DND-41 (cell line): ENCODE data around the gene SEPTIN5.

ENCODE experiments used
- ATAC-seq: fragments of 200-7000 bp; cut with Tn5 transposase; 3 replicates; pipeline ENCODE4 v1.9.1; 2021; ENCODE audit warnings: low read depth; ENCODE audit not compliant: insufficient read depth
- DNase-seq: peaks from one replicate; pipeline ENCODE4 v3.0.0-alpha.2; 2020
- H2AFZ ChIP-seq: 2 replicates; pipeline ENCODE4 v1.6.0; 2012; ENCODE audit warnings: low read depth, low read length
- H3K27ac ChIP-seq: 2 replicates; pipeline ENCODE4 v1.5.1; 2012; ENCODE audit warnings: low read length, inconsistent platforms
- H3K27me3 ChIP-seq: fragments of 200-600 bp; sonication (generic); 2 replicates; pipeline ENCODE4 v1.6.0; 2012; ENCODE audit warnings: low read length, mild to moderate bottlenecking, inconsistent platforms; ENCODE audit not compliant: insufficient read depth, poor library complexity
- H3K36me3 ChIP-seq: 2 replicates; pipeline ENCODE4 v1.5.1; 2012; ENCODE audit warnings: low read length, inconsistent platforms; ENCODE audit not compliant: insufficient read depth
- H3K4me1 ChIP-seq: 2 replicates; pipeline ENCODE4 v1.5.1; 2012; ENCODE audit warnings: mild to moderate bottlenecking, low read length; ENCODE audit not compliant: insufficient read depth
- H3K4me2 ChIP-seq: 2 replicates; pipeline ENCODE4 v1.6.0; 2012; ENCODE audit warnings: mild to moderate bottlenecking, moderate library complexity, low read length, inconsistent platforms; ENCODE audit not compliant: insufficient read depth
- H3K4me3 ChIP-seq, 2 experiments: fragments of 200-600 bp in 1 of 2; shearing (Covaris generic) in 1 of 2; 2 replicates each; pipeline ENCODE4 v1.5.1; 2012 to 2016; ENCODE audit warnings: inconsistent platforms in 2 of 2, low read length in 2 of 2, mild to moderate bottlenecking in 2 of 2, low read depth in 1 of 2, moderate library complexity in 1 of 2
- H3K79me2 ChIP-seq: 2 replicates; pipeline ENCODE4 v1.6.0; 2012; ENCODE audit warnings: low read length, inconsistent platforms; ENCODE audit not compliant: insufficient read depth
- H3K9ac ChIP-seq: 2 replicates; pipeline ENCODE4 v1.6.0; 2012; ENCODE audit warnings: low read depth, mild to moderate bottlenecking, inconsistent platforms, low read length, moderate library complexity
- H3K9me3 ChIP-seq: 2 replicates; pipeline ENCODE4 v1.5.1; 2012; ENCODE audit warnings: low read length, moderate library complexity, mild to moderate bottlenecking, inconsistent platforms; ENCODE audit not compliant: insufficient read depth, severe bottlenecking
- H4K20me1 ChIP-seq: 2 replicates; pipeline ENCODE4 v1.6.0; 2012; ENCODE audit warnings: low read length; ENCODE audit not compliant: insufficient read depth
- EZH2 ChIP-seq: IDR thresholded peaks from 3 replicates; pipeline ENCODE4 v1.6.1; 2012; ENCODE audit warnings: borderline replicate concordance, low read depth, mild to moderate bottlenecking, moderate library complexity, low read length, inconsistent platforms; ENCODE audit not compliant: severe bottlenecking
- TF ChIP-seq, protein P1 (sequence below): IDR thresholded peaks from 2 replicates; pipeline ENCODE4 v1.5.1; 2012; ENCODE audit warnings: borderline replicate concordance, low read length, moderate library complexity, mild to moderate bottlenecking; ENCODE audit not compliant: poor library complexity, severe bottlenecking; ENCODE audit errors: extremely low read depth

Gene SEPTIN5

DNA sequence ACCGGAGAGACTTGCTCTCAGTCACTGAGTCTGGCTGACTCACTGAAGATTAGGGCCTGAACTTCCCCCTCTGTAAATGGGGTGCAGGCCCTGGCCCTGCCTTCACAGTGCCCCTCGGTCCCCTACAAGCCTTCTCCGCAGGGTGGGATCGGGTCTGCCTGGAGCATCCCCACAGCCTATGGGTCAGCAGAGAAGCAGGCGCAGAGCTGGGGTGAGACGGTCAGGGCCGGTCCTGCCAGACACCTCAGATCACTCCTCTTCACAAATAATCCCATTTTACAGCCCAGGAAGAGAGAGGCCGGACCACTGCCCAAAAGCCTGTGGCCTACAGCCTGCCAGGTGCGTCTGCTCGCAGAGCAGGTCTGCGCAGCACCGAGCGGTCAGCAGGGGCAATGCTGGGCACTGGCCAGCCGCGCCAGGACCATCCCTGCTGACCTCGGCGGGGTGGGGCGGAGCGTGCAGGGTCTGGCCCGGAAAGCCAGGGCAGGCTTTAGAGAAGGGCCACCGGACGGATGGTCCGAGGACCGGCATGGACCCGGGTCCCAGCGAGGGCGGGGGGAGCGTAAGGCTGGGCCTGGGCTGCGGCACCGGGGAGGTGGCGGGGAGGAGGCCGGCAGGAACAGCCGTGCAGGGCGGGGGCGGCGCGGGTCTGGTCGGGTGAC lies 522 bp upstream of the SEPTIN5 start:
- TF ChIP-seq, protein P1, sequence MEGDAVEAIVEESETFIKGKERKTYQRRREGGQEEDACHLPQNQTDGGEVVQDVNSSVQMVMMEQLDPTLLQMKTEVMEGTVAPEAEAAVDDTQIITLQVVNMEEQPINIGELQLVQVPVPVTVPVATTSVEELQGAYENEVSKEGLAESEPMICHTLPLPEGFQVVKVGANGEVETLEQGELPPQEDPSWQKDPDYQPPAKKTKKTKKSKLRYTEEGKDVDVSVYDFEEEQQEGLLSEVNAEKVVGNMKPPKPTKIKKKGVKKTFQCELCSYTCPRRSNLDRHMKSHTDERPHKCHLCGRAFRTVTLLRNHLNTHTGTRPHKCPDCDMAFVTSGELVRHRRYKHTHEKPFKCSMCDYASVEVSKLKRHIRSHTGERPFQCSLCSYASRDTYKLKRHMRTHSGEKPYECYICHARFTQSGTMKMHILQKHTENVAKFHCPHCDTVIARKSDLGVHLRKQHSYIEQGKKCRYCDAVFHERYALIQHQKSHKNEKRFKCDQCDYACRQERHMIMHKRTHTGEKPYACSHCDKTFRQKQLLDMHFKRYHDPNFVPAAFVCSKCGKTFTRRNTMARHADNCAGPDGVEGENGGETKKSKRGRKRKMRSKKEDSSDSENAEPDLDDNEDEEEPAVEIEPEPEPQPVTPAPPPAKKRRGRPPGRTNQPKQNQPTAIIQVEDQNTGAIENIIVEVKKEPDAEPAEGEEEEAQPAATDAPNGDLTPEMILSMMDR, result no peak
- TF ChIP-seq EZH2, result no peak
- no peaks in the 10 kb centered on the region for H3K9me3 ChIP-seq
- ATAC-seq, result no peak
- no peaks in the 10 kb centered on the region; the same call in none of the 2 replicates for H4K20me1 ChIP-seq
- no peak overlapping the region for H3K9ac ChIP-seq
- H3K36me3 ChIP-seq, result no peaks in the 10 kb centered on the region
- no peaks in the 10 kb centered on the region for H3K79me2 ChIP-seq
- no peak for DNase-seq
- H3K27ac ChIP-seq, result no peak overlapping the region
- no peak overlapping the region for H3K4me2 ChIP-seq
- H3K27me3 ChIP-seq, result no peaks in the 10 kb centered on the region
- H3K4me1 ChIP-seq, result peaks cover 14% of the 10 kb centered on the region
- no peak overlapping the region for H2AFZ ChIP-seq
- no peak overlapping the region for H3K4me3 ChIP-seq

DNA sequence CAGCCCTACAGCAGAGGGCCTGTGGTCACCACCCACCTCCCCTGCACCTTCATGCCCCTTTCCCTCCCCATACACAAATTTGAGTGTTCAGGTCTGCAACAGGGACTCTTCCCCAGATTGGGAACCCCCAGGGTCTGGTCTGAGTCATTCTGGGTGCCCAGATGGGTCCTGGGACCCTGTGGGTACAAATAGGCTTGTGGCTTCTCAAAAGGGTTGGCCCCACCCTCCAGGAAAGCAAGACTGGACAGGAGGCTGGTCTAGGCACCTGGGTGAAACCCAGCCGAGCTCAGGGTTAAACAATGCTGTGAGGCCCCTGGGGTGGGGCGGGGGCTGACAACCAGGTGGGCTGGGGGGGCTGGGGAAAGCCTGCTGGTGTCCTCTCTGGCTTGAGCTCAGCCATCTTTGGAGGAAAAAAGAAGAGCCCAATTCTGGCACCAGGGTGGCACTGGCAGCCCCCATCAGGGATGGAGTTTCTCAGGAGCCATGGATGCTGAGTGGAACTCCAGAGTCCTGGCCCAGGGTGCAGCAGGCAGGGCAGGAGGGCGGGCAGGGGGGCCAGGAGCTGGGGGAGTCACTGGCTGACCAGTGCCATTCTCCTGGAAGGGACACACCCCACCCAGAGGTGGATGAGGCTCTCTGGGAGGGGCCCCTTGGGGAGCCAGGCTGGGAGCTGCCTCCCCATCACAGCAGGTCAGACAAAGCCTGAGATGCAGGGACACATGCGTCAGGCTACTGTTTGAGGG lies 1.1 kb downstream of the SEPTIN5 start:
- Histone ChIP-seq H3K79me2 (no peaks in the 10 kb centered on the region), H3K9me3 (no peaks in the 10 kb centered on the region), H3K4me1 (peaks cover 19% of the 10 kb centered on the region), H3K27ac (no peak overlapping the region), H3K36me3 (no peaks in the 10 kb centered on the region), H3K4me2 (no peak overlapping the region), H2AFZ (no peak overlapping the region), H3K9ac (no peak overlapping the region), H4K20me1 (no peaks in the 10 kb centered on the region; the same call in 1 of the 2 replicates), H3K4me3 (no peak overlapping the region), H3K27me3 (no peaks in the 10 kb centered on the region)
- no peak for ATAC-seq
- DNase-seq, result no peak
- TF ChIP-seq, protein P1, result no peak
- TF ChIP-seq EZH2, result no peak

- no peaks in the 10 kb centered on the region; the same call in 1 of the 2 replicates for H4K20me1 ChIP-seq
- H3K9ac ChIP-seq, result no peak overlapping the region
- ATAC-seq, result no peak
- H2AFZ ChIP-seq, result no peak overlapping the region
- H3K27me3 ChIP-seq, result no peaks in the 10 kb centered on the region
- no peaks in the 10 kb centered on the region for H3K79me2 ChIP-seq
- H3K9me3 ChIP-seq, result no peaks in the 10 kb centered on the region
- H3K4me2 ChIP-seq, result no peak overlapping the region
- TF ChIP-seq EZH2, result no peak
- TF ChIP-seq, protein P1, result no peak
- peaks cover 19% of the 10 kb centered on the region for H3K4me1 ChIP-seq
- no peak overlapping the region for H3K4me3 ChIP-seq
- H3K27ac ChIP-seq, result no peak overlapping the region
- no peak for DNase-seq
- H3K36me3 ChIP-seq, result no peaks in the 10 kb centered on the region
Measured at GRCh38 chr22:19716041-19716828, 1.9 kb downstream of the SEPTIN5 start.
